NCI-H2029 treated with DMSO at 0.1 percent for 48 hours (cell line): ENCODE results near the gene PLEKHO2.

ENCODE experiments used
- DNase-seq: peaks from one replicate; lab custom pipeline; 2025; lab: John Stamatoyannopoulos, UW

PLEKHO2 gene

GRCh38 chr15:64912379-64913325 is 70.9 kb downstream of the PLEKHO2 start:
- DNase-seq: no peak

- no peak for DNase-seq
Measured at GRCh38 chr15:64915518-64916227, 74.0 kb downstream of the PLEKHO2 start.

- no peak for DNase-seq
Measured at GRCh38 chr15:64916365-64916764, 74.7 kb downstream of the PLEKHO2 start.

GRCh38 chr15:64917211-64917610 is 75.5 kb downstream of the PLEKHO2 start:
- no peak for DNase-seq
